Central memory CD4-positive, alpha-beta T cell (primary cell): ENCODE measurements around the gene SCYGR3.

Source experiments
- DNase-seq: peaks from one replicate; pipeline ENCODE4 v3.0.0; 2022
- total RNA-seq, 3 experiments: gene quantifications; one replicate each; lab custom pipeline; 2026; lab: John Stamatoyannopoulos, UW

Gene SCYGR3, protein sequence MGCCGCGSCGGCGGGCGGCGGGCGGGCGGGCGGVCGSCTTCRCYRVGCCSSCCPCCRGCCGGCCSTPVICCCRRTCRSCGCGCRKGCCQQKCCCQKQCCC
- total RNA-seq: 0 reads per million in 3 experiments

DNA sequence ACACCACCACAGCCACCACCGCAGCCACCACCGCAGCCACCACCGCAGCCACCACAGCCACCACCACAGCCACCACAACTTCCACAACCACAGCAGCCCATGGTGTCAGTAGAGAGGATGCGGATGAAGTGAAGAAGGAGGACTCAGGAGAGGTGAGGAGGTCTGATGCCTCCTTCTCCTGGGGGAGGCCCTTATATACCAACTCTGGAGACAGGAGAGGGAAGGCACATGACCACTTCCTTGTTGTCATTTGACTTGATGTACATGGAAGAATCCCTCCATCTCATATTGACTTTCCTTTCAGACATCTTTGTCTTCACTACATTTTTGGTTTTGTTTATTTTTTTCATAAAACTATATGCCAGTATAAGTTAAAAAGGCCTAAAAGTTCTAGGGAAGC lies at the start of gene SCYGR3:
TSS of gene SCYGR3 (minus strand) at position 101 of the 400 bp plus-strand sequence. CDS start at position 101, 0 bp downstream.
- DNase-seq: no peak

DNA sequence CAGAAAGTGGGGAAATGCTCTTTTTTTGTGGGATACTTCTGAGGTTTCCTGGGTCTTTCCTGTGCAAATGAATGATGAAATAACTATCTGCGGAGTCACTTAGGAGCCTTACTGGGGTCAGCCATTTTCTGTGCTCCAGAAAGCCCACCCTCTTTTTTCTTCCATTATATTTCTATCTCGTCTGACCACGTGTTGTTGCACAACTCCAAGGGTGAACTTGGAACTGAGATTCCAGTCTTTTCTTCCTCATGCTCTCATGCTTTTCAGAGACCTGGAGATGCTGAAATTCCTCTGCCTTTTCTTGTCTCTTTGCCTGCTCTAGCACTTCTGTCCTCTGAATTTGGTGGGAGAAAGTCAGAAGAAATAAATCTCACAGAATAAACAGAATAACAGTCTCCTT lies 47.2 kb upstream of the SCYGR3 start:
- no peak for DNase-seq

DNA sequence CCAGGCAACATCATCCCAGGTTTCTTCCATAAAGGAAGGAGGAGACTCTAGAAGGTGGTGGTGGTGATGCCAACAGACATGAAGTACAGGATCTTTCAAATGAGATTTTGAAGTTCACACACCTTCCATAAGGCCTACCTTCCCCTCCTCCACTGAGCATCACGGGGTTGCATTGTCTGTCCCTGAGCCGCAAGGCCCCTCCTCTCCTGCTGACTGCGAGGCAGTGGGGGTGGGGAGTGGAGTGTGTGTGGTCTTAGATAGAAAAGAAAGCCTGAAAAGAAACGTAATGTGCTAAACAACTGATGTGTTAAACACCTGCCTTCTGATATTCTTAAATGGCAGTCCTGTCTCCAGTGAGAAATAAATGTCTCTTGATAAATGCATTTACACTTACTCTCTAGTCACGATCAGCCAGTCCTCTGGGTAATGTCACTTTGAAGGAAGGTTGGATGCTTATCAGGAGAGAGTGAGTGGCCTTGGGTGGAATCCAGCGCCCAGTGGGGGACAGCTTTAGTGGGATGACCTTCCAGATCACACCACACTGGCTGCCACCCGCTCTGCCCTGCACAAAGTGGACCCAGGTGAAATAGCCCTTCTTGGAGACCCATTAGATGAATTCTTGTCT lies 46.5 kb upstream of the SCYGR3 start:
- no peak for DNase-seq

DNA sequence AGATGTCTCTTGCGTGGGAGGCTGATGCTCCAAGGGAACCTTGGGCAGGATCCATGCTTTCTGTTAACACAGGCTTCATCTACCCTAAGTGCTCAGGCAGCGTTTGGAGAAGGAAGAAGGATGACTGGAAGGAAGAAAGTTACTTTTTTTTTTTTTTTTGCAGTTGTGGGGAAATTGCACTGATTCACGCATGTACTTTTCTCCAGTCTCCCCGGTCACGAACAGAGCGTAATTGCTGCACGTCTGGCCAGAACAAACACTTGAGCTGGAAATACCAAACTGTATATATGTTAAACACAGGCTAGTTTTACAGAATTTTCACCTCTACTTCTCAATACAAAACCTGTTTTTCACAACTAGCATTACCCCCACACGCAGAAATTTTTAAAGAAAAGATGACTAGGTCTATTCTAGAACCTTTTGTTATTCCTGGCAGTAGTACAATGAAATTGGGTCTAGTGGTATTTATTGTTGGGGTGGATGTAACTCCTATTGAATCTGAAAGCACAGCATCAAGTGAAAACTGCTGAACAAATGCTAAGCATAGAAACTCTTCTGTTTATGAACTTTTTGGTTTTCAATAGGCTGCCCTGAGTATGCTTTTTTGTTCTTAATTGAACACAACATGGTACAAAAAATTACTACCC lies 42.7 kb upstream of the SCYGR3 start:
- DNase-seq: no peak

DNA sequence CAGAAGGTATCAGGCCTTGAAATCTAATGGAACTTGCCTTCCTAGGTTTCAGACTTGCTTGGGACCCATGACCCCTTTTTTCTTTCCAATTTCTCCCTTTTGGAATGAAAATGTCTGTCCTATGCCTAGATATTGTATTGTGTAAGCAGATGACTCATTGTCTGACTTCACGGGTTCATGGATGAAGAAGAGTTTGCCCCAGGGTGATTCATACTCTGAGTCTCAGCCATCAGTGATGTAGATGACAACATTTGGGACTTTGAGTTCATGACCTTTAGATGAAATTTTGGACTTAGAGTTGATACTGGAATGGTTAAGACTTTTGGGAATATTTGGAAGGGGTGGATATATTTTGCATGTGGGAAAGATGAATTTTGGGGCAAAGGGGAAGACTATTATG lies 40.8 kb upstream of the SCYGR3 start:
- no peak for DNase-seq

DNA sequence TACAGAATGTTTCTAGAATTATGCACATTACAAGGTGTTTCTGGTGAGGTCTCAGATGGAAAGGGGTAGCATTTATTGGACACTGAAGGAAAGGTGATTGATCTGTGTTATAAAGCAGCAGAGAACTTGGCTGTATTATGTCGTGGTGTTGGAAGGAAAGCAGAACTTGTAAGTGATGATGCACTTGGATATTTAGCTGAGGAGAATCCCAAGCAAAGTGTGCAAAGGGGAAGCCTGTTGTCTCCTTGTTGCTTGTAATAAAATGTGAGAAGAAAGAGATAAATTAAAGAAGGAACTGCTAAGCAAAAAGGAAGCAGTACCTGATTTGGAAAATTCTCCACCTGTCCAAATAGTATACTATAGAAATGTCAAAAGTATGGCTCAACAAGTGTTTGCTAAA lies 39.8 kb upstream of the SCYGR3 start:
- DNase-seq: no peak

DNA sequence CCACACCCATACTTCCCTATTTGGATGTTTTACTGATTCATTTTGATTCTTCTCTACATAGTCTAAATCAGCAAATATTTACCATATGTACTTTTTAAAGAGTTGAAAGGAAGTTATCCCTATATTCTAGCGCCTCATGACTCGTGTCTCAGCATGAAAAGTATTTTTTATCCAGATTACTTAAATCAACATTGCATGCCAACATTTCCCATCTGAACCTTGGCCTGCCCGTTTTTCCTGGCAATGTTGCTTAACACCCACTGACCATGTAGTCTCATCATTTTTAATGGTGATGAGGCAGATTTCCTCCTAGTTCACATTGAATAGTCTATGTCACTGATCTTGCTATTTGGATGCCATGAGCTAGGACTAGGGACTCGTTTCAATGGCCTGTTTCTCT lies 38.8 kb upstream of the SCYGR3 start:
- no peak for DNase-seq

DNA sequence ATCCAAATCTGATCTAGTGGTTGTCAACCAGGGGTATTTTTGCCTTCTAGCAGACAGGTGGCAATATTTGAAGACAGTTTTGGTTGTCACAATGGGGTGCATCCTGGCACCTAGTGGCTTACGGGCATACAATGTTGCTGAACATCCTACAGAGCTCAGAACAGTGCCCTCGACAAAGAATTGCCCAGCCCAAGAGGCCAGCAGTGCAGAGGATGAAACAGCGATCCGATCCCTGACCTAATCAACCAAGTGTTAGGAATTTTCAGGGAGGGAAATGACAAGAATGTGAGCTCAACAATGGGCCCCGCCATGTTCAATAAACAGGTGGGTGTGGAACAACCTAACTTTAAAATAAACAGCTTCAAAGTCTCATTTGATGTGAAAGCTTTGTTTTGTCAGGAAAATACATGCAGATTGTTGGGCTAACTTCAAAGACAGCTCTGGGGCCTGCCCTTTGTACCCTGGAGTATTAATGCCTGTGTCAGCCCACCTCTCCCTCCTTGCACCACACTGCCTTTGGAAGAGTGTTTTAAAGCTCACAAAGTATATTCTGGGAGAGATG lies 29.4 kb upstream of the SCYGR3 start:
- DNase-seq: no peak

DNA sequence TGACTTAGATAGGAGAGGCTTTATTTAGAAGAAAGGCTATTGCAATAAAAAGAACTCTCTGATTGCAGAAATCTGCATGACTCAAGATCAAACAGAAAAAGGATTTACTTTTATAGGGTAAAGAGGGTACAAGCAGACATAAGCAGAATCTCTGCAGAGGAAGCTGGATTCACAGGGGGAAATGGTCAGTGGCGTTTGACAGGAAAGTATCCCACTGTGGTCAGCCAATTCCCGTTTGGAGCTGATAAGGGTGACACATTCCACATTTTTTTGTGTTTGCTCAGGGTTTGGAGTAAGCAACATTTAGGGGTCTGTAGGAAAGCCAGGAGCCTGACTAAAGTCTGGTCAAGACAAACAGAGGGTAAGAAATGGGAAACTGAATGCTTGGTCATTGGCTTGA lies 28.0 kb upstream of the SCYGR3 start:
- no peak for DNase-seq

DNA sequence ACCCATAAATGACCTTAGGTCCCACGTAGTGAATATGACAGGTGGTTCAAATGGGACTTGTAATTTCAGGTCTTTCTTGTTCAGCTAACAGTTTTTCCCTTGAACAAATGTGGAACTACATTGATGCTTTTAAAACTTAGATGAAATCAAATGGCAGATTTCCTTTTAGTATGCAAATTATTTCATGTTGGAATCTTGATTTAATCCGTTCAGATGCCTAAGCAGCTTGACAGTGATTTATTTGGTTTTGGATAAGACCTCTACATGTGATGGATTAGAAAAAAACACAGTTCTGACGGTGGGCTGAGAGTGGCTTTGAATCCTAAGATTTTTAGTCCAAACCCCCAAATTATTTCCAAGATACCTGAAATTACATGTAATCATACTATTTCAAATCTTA lies 19.6 kb upstream of the SCYGR3 start:
- DNase-seq: no peak

DNA sequence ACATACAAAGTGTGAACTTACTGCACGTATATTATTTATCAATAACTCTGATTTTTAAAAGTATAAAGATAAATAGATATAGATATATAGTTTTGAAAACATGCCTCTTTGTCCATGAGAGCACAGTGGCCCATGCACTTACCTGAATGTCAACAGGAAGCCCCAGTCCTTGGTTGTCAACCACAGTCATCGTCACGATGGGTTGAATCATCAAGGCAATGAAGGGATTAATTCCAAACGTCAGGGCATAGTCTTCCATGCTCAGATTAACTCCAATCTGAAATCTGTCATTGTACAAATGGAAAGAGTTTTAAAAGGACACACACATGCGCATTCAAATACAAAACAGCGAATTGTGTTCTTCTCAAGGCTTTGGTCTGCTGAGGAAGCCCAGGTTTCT lies 18.2 kb upstream of the SCYGR3 start:
- DNase-seq: no peak

DNA sequence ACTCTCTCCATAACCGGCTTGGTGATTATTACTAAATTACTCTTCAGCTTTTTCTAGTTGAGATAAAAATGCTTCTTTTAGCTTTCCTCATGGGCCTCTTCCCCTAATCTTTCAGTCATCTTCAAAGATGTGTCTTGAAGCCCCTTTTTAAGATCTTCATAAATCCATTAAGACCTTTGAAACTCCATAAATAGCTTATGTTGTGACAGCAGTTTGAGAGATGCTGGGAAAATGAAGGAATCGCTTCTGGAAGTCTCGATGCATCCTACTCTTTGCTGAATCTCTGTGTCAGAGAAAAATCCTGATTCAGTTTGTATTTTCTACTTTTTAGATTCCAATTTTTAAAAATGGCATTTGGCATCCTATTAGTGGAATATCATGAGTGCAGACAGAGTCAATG lies 15.7 kb upstream of the SCYGR3 start:
- no peak for DNase-seq

DNA sequence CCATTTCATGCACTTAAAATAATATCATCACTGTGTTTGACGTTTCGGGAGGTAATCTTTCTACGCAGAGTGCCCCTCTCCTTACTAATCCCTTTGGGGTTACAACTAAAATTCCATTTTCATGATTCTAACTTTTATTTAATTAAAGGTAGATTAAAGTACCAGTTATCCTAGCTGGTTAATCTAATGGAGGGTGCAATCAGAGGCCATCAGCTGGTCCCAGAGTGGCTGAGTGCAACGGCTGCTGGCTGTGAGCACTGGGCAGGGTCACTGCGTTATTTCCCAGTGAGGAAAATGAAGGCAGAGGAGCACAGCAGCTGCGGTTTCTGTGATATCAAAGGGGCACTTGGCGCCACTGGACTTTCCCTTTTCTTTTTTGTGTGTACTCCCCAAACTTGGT lies 14.8 kb upstream of the SCYGR3 start:
- DNase-seq: no peak

DNA sequence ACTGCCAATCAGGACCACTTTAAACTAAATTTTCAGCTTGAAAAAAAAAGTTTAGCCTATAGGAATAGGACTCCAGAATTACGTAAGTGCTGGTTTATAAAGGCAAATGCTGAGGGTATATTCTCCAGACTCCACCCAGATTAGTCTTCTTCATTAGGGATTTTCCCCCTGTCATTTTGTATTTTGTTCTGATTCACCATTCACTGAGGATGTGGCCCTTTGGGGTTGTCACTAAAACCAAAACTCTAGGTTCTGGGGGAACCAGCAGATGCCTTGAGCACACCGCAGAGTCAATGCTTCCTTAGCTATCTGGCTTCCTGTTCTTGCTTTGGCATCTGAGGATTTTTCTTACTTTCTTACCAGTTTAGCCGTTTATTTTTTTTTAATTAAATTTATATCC lies 13.1 kb upstream of the SCYGR3 start:
- no peak for DNase-seq

DNA sequence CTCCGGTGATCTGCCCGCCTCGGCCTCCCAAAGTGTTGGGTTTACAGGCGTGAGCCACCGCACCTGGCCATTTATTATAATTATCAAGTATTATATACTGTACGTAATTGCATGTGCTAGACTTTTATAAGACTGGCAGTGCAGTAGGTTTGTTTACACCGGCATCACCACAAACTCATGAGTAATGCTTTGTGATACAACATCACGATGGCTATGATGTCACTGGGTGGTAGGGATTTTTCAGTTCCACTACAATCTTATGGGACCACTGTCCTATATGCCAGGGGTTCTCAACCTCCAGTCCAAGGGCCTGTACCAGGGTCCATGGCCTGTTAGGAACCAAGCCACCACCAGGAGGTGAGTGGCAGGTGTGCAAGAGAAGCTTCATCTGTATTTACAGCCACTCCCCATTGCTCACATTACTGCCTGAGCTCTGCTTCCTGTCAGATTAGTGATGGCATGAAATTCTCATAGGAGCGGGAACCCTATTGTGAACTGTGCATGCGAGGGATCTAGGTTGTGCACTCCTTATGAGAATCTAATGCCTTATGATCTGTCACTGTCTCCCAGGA lies 12.0 kb upstream of the SCYGR3 start:
- DNase-seq: no peak

DNA sequence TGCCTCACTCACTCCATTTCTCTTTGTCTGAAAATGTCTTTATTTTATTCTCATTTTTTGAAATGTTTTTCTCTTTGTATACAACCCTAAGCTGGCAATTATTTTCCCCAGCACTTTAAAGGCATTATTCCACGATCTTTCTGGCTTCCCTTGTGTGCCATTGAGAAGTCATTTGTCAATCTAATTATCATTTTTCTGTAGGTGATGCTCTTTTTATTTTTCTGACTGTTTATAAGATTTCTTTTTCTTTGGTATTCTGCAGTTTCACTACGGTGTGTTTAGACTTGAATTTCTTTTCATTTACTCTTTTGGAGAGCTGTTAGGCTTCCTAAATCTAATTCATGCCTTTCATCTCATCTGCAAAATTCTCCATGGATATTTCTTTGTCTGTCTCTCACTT lies 10.8 kb upstream of the SCYGR3 start:
- DNase-seq: no peak

DNA sequence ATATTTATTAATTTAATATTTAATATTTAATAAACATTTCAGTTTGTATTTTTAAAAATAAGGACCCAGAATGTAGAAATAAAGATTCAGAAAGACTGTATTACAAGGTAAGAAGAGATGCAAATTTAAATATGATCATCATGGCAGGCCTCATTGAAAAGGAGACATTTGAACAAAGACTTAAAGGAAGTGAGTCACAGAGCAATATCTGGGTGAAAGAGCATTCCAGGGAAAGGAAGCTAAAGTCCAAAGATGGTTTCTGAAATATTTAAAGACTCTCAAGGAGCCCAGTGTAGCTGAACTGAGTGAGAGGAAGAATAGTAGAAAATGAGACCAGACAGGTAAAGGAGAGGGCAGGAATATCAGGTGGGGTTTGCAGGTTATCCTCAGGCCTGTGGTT lies 8.6 kb upstream of the SCYGR3 start:
- no peak for DNase-seq

DNA sequence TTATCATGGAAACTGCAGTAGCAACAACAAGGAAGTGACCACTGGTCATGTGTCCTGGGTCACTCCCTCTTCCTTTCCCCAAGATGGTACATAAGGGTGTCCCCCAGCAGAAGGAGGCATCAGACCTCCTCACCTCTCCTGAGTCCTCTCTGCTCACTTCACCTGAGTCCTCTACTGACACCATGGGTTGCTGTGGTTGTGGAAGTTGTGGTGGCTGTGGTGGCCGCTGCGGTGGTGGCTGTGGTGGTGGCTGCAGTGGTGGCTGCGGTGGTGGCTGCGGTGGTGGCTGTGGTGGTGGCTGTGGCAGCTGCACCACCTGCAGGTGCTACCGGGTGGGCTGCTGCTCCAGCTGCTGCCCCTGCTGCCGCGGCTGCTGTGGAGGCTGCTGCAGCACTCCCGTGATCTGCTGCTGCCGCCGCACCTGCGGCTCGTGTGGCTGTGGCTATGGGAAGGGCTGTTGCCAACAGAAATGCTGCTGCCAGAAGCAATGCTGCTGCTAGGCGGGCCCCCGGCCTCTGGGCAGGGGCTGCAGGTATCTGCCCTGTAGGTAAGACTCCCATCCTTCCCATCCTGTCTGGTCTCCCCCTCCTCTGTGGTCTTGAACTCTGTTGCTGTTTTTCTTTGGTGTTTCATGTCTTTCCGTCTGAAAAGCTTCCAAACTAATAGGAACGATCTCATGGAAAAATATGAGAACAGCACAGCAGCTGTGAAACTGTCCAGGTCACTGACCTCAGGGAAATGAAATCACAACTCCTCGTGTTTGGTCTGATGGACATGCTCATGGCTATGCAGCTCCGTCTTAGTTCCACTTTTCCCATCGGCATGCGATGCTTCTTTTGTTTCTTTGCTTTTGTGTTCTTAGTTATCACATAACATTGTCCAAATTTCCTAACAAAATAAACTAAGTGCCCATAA lies 2.9 kb upstream of the SCYGR3 start, which contains the start of gene SCYGR4:
TSS of gene SCYGR4 (plus strand) at position 183 of the 915 bp plus-strand sequence. CDS start at position 183, 0 bp downstream.
- no peak for DNase-seq

DNA sequence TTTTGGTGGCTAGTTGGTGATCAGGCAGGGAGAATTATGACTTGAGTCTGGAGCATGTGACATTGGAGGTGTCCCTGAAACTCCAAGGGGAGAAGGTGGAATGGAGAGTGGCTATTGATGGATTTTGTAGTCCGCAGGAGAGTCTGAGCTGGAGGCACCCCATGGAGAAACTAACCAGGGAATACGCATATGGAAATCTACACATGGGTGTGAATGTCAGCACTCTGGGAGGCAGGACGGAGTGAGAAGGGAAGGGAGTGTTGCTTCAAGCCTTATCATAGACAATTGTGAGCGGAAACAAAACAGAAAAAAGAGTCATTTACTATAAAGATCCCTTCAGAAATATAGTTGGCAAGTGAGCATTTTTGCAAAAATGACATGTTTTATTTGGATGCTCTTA lies 2.0 kb upstream of the SCYGR3 start:
- no peak for DNase-seq

DNA sequence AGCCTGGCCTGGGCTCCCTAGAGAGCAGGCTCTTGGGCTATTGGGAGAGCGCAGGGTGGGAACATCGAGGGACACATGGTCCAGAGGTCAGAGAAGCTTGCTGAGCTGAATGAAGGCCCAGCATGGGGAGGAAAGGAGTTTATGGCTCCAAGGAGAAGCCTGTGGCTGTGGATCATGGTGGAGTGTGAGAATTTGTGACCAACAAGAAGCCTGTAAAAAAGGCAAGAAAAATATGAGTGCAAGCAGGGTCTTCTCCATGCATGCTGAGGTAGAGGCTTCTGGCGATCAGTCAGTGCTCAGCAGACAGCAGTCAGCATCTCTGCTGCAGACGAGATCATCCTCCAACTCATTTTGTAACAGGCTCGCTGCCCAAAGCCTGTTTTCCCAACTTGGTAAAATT lies 1.3 kb upstream of the SCYGR3 start:
- DNase-seq: no peak

DNA sequence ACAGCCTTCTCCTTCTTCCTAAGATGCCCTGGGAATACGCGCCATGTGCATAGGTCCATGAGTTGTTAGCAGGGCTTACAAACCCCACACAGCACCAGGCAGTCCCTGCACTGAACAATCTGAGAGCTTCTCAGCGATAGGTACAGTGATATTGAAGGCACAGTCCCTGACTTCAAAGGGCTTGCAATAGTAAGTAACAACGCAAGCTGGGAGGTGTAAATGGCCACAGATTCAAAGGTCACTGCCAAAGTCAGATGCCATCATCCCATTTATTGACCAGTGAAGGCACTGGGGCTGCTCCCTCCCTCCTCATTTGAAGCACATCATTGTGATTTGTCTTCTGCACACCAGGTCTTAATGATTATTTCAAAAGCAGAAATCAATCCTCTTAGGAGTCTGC lies 541 bp upstream of the SCYGR3 start:
- DNase-seq: no peak

DNA sequence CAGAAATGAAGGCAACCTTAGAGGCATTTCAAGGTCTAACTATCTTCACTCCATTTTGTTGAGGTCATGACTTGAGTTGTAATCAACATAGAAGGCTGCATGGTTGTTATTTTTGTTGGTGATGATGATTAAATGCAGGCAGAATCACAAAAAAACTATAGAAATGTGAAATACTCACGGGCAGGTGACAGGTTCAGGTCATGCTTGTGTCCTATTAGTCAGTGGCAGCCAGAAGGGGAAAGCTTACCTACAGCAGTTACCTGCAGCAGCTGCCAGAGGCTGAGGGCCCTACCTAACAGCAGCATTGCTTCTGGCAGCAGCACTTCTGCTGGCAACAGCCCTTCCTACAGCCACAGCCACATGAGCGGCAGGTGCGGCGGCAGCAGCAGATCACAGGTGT lies 394 bp downstream of the SCYGR3 start:
- DNase-seq: no peak

DNA sequence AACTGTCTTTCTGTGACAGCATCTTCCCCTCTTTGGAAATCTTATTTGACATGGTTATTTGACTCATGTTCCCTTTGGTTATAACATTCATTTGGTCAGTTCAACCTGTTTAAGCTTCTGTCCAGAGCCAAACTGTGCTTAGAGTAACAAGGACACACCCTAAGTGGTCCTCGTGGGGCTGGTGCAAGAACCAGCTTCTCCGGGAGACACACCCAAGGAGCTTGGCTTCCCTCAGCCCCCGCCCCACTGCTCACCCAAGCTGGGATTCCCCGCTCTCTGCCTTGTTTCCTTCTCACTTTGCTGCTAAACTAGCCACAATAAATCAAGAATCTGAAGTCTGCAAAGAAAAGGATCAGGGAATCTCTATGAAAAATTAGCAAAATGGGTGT lies 1.4 kb downstream of the SCYGR3 start:
- no peak for DNase-seq
